ENCODE data around the gene H2BW1. TPM values are rescaled to one million over a fixed set of nuclear protein-coding genes. Genes with fewer than 3 reads are reported as not detected.
"Not testable (repeated sequence)": the region's sequence is repeated elsewhere in the genome, so short reads cannot be mapped to it uniquely, and the experiment has no call there.

Gene H2BW1
- polyA plus RNA-seq, 1 experiment = not detected

DNA sequence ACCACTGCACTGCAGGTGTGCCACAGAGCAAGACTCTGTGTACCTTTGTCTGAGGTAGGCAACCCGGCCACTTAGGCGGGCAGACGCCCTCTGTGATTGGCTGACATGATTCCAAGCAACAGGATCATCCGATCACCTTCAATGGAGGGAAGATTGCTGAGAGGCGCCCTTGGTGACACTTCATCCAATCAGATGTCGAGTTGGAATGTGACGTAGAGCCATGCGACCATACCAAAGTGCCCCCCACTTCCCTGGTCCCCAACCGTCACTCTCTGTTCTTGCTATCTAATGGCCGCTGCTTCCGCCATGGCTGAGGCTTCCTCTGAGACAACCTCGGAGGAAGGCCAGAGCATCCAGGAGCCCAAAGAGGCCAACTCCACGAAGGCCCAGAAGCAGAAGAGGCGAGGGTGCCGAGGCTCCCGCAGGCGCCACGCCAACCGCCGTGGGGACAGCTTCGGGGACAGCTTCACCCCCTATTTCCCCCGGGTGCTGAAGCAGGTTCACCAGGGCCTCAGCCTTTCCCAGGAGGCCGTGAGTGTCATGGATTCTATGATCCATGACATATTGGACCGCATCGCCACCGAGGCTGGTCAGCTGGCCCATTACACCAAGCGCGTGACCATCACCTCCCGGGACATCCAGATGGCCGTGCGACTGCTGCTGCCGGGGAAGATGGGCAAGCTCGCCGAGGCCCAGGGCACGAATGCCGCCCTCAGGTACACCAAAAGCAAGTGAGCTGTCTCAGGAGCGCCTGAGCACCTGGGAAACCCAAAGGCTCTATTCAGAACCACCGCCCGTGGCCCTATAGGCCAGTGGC, 26.4 kb upstream of the H2BW1 start, which contains the start of gene H2BW2:
Gene H2BW2, plus strand, starts transcription at position 268 of the 817 bp plus-strand sequence. Its CDS starts 39 bp downstream, at position 307.
- ChIA-PET POLR2A (no interaction called here), CTCF (no interaction called here)

DNA sequence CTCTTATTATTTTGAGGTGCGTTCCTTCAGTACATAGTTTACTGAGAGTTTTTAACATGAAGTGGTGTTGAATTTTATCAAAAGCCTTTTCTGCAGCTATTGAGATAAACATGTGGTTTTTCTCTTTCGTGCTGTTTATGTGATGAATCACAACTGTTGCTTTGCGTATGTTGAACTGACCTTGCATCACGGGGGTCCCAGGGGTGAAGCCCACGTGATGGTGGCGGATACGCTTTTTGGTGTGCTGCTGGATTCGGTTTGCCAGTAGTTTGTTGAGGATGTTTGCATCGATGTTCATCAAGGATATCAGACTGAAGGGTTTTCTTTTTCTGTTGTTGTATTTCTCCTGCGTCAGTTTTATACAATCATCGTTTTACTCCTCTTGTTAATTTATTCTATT, 4.6 kb upstream of the H2BW1 start:
- Histone ChIP-seq H3K4me3 (ENCODE audit: low read depth, low read length) (no peak overlapping the region), H3K27ac (ENCODE audit: low read depth, low read length) (no peak overlapping the region), H3K27me3 (ENCODE audit: control insufficient read depth, insufficient read depth, low read length) (no peaks in the 10 kb centered on the region), H3K9me3 (ENCODE audit: control insufficient read depth, insufficient read depth, low read length) (no peaks in the 10 kb centered on the region)
- no peak for DNase-seq (ENCODE audit: low read depth, low spot score)
- CTCF ChIA-PET = no interaction called here
- TF ChIP-seq, protein P1, sequence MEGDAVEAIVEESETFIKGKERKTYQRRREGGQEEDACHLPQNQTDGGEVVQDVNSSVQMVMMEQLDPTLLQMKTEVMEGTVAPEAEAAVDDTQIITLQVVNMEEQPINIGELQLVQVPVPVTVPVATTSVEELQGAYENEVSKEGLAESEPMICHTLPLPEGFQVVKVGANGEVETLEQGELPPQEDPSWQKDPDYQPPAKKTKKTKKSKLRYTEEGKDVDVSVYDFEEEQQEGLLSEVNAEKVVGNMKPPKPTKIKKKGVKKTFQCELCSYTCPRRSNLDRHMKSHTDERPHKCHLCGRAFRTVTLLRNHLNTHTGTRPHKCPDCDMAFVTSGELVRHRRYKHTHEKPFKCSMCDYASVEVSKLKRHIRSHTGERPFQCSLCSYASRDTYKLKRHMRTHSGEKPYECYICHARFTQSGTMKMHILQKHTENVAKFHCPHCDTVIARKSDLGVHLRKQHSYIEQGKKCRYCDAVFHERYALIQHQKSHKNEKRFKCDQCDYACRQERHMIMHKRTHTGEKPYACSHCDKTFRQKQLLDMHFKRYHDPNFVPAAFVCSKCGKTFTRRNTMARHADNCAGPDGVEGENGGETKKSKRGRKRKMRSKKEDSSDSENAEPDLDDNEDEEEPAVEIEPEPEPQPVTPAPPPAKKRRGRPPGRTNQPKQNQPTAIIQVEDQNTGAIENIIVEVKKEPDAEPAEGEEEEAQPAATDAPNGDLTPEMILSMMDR (IDR thresholded peaks at IDR 0.05; ENCODE audit: low read depth, low read length) = no peak
- POLR2A ChIA-PET = no interaction called here

More for the DNA sequence above, 26.4 kb upstream of the H2BW1 start, which contains the start of gene H2BW2:
- no peak for DNase-seq (ENCODE audit: low read depth, low spot score)
- TF ChIP-seq, protein P1 (IDR thresholded peaks at IDR 0.05; ENCODE audit: low read depth, low read length) = no peak
- Histone ChIP-seq H3K9me3 (ENCODE audit: control insufficient read depth, insufficient read depth, low read length) (no peaks in the 10 kb centered on the region; the same call in 1 of the 2 replicates), H3K27me3 (ENCODE audit: control insufficient read depth, insufficient read depth, low read length) (no peaks in the 10 kb centered on the region), H3K4me3 (ENCODE audit: low read depth, low read length) (no peak within 1 kb of the TSS), H3K27ac (ENCODE audit: low read depth, low read length) (no peak within 1 kb of the TSS)

DNA sequence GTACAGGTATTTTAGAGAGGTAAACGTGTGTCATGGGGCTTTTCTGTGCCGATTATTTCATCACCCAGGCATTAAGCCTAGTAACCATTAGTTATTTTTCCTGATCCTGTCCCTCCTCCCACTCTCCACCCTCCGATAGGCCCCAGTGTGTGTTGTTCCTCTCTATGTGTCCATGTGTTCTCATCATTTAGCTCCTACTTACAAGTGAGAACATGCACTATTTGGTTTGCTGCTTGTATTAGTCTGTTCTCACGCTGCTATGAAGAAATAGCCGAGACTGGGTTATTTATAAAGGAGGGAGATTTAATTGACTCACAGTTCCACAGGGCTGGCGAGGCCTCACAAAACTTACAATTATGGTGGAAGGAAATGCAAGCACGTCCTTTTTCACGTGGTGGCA, 2.1 kb upstream of the H2BW1 start:
- H3K9me3 ChIP-seq (ENCODE audit: control insufficient read depth, insufficient read depth, low read length); H3K27me3 ChIP-seq (ENCODE audit: control insufficient read depth, insufficient read depth, low read length); H3K27ac ChIP-seq (ENCODE audit: low read depth, low read length); POLR2A ChIA-PET; DNase-seq (ENCODE audit: low read depth, low spot score); CTCF ChIA-PET; H3K4me3 ChIP-seq (ENCODE audit: low read depth, low read length): not testable (repeated sequence)

DNA sequence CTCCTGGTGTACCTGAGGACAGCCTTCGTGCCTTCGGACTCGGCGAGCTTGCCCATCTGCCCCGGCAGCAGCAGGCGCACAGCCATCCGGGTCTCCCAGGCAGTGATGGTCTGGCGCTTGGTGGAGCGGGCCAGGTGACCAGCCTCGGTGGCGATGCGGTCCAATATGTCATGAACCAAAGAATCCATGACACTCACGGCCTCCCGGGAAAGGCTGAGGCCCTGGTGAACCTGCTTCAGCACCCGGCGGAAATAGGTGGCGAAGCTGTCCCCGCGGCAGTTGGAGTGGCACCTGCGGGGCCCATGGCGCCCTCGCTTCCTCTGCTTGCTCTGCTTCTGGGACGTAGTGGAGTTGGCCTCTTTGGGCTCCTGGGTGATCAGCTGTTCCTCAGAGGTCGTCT, 350 bp downstream of the H2BW1 start:
- Histone ChIP-seq H3K27me3 (ENCODE audit: control insufficient read depth, insufficient read depth, low read length) (no peaks in the 10 kb centered on the region), H3K9me3 (ENCODE audit: control insufficient read depth, insufficient read depth, low read length) (peaks cover 3% of the 10 kb centered on the region; the same call in 1 of the 2 replicates), H3K27ac (ENCODE audit: low read depth, low read length) (no peak overlapping the region), H3K4me3 (ENCODE audit: low read depth, low read length) (no peak overlapping the region)
- TF ChIP-seq, protein P1 (IDR thresholded peaks at IDR 0.05; ENCODE audit: low read depth, low read length) = no peak
- no peak for DNase-seq (ENCODE audit: low read depth, low spot score)
- ChIA-PET POLR2A (no interaction called here), CTCF (no interaction called here)

DNA sequence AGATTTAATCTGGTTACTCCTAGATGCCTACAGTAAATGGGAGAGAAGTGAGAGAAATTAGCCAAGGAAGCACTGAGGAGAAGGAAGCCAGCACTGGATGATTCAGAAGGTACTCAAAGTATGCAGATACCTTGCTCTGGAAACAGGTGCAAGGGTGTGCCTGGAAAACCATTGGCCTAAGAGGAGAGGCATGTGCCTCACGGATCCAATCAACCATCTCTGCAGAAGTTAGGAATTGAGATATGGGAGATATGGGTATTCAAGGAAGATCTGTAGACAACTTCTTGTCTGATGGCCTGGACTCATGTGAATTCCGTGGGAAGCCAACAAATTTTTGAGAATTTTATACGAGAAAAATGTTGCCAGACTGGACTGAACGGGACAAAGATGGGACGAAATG, 4.7 kb downstream of the H2BW1 start:
- Histone ChIP-seq H3K27me3 (ENCODE audit: control insufficient read depth, insufficient read depth, low read length) (no peaks in the 10 kb centered on the region), H3K9me3 (ENCODE audit: control insufficient read depth, insufficient read depth, low read length) (peaks cover 3% of the 10 kb centered on the region; the same call in 1 of the 2 replicates), H3K27ac (ENCODE audit: low read depth, low read length) (no peak overlapping the region), H3K4me3 (ENCODE audit: low read depth, low read length) (no peak overlapping the region)
- POLR2A ChIA-PET = no interaction called here
- DNase-seq (ENCODE audit: low read depth, low spot score) = no peak
- TF ChIP-seq, protein P1 (IDR thresholded peaks at IDR 0.05; ENCODE audit: low read depth, low read length) = no peak
- CTCF ChIA-PET = no interaction called here
